HL-60/S4 treated with phorbol 12-myristate 13-acetate at 8.2 ng/mL for 4 days and 3 days (cell line): Measurements from ENCODE around the gene SEPTIN8.

ENCODE experiments used
- in situ Hi-C: fragments of 300-500 bp; cut with MboI; formaldehyde crosslinking; loops from 2 replicates; pipeline ENCODE4 v1.15.0; 2022; ENCODE audit warnings: low sequenced_read_pairs

Gene SEPTIN8

GRCh38 chr5:132785365-132785764 is 8.3 kb upstream of the SEPTIN8 start:
- in situ Hi-C loops, result no loop called here

- in situ Hi-C loops, result no loop called here
Measured at GRCh38 chr5:132782101-132782500, 5.1 kb upstream of the SEPTIN8 start.

GRCh38 chr5:132781029-132781428 is 4.0 kb upstream of the SEPTIN8 start:
- in situ Hi-C loops, result no loop called here

GRCh38 chr5:132780577-132780976 is 3.5 kb upstream of the SEPTIN8 start:
- in situ Hi-C loops, result no loop called here

GRCh38 chr5:132779961-132780360 is 2.9 kb upstream of the SEPTIN8 start:
- in situ Hi-C loops, result no loop called here

- in situ Hi-C loops, result no loop called here
Measured at GRCh38 chr5:132778856-132779255, 1.8 kb upstream of the SEPTIN8 start.

GRCh38 chr5:132778129-132778528 is 1.1 kb upstream of the SEPTIN8 start:
- in situ Hi-C loops, result no loop called here

- in situ Hi-C loops, result no loop called here
Measured at GRCh38 chr5:132776938-132777208, 166 bp downstream of the SEPTIN8 start.

GRCh38 chr5:132776131-132776937 is 705 bp downstream of the SEPTIN8 start:
- in situ Hi-C loops, result no loop called here

GRCh38 chr5:132775476-132775961 is 1.5 kb downstream of the SEPTIN8 start:
- in situ Hi-C loops, result no loop called here

GRCh38 chr5:132774896-132775295 is 2.1 kb downstream of the SEPTIN8 start:
- in situ Hi-C loops, result no loop called here

- in situ Hi-C loops, result no loop called here
Measured at GRCh38 chr5:132774406-132774805, 2.6 kb downstream of the SEPTIN8 start.

GRCh38 chr5:132773601-132774355 is 3.3 kb downstream of the SEPTIN8 start:
- in situ Hi-C loops, result no loop called here

- in situ Hi-C loops, result no loop called here
Measured at GRCh38 chr5:132773114-132773513, 3.9 kb downstream of the SEPTIN8 start.

- in situ Hi-C loops, result no loop called here
Measured at GRCh38 chr5:132772291-132773070, 4.6 kb downstream of the SEPTIN8 start.

- in situ Hi-C loops, result no loop called here
Measured at GRCh38 chr5:132771503-132771998, 5.5 kb downstream of the SEPTIN8 start.

GRCh38 chr5:132770476-132771159 is 6.4 kb downstream of the SEPTIN8 start:
- in situ Hi-C loops, result no loop called here

- in situ Hi-C loops, result no loop called here
Measured at GRCh38 chr5:132768485-132768868, 8.6 kb downstream of the SEPTIN8 start.

GRCh38 chr5:132767150-132767549 is 9.9 kb downstream of the SEPTIN8 start:
- in situ Hi-C loops, result no loop called here

GRCh38 chr5:132766806-132767055 is 10.3 kb downstream of the SEPTIN8 start:
- in situ Hi-C loops, result no loop called here
